Activated CD8-positive, alpha-beta memory T cell treated with anti-CD3 and anti-CD28 coated beads for 48 hours (primary cell): Measurements from ENCODE around the gene SORCS2.

ENCODE experiments used
- DNase-seq, 3 experiments: peaks; one replicate each; pipeline ENCODE4 v3.0.0-alpha.2; 2020; ENCODE audit warnings: low read depth in 2 of 3, low spot score in 2 of 3

The SORCS2 gene

GRCh38 chr4:7675612-7676320 is 483.4 kb downstream of the SORCS2 start:
- no peak for DNase-seq

GRCh38 chr4:7676398-7676922 is 484.1 kb downstream of the SORCS2 start:
- DNase-seq = no peak

DNA sequence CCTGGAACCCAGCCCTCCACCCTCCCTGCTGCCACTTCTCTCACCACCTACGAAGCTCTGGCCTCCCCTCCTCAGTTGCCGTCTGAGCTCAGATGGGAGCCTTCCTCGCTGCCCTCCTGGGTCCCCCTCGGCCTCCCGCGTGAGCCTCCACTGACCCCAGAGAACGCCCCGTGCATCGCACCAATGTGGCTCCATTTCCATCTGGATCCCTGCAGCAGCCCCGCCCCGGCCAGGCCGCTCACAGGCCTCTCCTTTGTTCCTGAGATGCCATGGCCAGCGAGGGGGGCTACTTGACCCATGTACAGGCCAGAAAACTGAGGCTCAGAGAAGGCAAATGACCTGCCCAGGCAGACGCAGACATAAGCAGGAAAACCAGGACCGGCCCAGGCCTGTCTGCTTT is 484.7 kb downstream of the SORCS2 start:
- no peak for DNase-seq

- no peak for DNase-seq
These were observed 485.5 kb downstream of the SORCS2 start for GRCh38 chr4:7677799-7678301.

DNA sequence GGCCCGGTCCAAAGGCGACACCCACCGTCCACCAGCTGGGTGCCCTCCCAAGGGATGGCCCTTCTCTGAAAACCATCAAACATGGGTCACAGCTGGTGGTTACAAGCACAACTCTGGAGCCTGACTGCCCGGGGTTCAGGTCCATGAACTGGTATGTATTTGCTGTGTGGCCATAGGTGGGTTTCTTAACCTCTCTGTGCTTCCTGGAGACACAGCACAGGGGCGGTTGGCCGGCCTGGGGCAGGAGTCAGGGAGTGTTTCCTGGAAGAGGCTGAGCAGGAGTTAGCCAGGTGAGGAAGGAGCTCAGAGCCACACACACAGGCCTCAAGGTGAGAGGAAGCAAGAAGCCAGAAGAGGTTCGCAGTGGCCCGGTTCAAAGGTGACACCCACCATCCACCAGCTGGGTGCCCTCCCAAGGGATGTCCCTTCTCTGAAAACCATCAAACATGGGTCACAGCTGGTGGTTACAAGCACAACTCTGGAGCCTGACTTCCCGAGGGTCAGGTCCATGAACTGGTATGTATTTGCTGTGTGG is 486.0 kb downstream of the SORCS2 start:
- DNase-seq = no peak

GRCh38 chr4:7679406-7680040 is 487.2 kb downstream of the SORCS2 start:
- DNase-seq = no peak

DNA sequence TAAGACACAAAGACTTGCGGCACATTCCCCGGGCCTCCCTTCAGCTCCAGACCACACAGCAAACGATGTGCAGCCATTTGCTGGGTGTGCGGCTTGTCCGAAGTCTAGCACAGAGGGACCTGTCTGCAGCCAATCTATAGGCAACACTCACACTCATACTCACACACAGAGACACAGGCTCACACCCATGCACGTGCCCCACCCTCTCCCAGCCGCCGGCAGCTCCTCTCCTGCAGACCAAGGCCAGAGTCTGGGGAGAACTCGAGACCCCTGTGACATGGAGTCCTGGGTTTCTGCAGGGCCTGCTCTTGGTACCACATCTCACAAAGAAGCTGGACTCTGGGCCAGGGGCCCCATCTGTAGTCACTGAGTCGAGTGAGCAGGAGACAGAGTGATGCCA is 487.8 kb downstream of the SORCS2 start:
- DNase-seq = no peak

GRCh38 chr4:7680731-7681130 is 488.4 kb downstream of the SORCS2 start:
- no peak for DNase-seq

GRCh38 chr4:7683126-7683703 is 490.9 kb downstream of the SORCS2 start:
- no peak for DNase-seq

DNA sequence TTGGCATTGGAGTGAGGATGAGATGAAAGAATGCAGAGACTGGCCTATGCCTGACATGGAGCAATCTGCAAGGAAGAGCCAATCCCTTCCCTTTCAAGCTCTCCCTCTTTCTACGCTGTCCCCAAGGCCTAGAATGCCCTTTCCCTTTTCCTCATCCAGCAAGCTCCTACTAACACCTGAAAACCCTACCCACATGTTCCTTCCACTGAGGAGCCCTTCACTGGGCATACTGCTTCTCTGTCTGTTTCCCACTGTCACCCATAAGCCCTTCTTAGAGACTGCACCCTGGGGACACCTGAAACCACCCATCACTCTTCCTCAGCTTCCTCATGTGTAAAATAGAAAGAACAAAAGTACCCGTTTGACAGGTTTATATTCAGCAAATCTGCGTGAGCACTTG is 492.0 kb downstream of the SORCS2 start:
- DNase-seq = no peak

DNA sequence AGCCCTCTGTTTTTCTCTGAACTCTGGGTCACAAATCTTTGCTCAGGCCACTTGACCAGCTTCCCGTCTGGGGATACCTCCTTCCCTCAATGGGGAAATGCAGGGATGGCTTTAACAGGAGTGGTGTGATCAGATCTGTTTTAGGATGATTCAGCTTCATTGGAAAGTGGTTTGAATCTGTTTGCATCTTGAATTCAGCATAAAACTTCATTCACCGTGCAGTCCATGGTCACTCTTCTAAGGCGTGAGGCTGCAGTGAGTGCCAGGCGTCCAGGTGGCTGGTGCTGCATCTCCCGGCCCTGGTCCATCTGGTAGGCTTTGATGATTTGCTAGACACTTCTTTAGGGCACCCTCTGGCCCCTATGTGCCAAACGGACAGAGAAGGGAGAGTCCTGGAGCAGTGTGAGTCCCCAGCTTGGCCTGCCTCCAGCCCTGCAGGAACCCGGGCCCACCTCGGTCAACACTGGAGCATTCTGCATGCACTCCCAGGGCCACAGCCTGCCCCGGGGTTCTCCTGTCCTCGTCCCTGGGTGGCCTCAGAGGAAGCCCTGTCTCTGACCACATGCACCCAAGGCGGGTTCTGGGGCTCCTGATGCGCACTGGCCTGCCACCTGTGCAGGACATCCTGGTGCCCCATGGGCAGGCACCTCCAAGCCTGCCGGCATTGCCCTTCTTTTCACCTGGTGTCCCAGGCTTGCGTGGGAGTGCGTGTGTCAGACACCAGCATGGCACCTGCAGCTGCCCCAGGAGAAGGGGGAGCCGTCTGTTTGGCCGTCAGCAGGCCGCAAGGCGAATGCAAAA is 493.9 kb downstream of the SORCS2 start:
- DNase-seq = no peak

DNA sequence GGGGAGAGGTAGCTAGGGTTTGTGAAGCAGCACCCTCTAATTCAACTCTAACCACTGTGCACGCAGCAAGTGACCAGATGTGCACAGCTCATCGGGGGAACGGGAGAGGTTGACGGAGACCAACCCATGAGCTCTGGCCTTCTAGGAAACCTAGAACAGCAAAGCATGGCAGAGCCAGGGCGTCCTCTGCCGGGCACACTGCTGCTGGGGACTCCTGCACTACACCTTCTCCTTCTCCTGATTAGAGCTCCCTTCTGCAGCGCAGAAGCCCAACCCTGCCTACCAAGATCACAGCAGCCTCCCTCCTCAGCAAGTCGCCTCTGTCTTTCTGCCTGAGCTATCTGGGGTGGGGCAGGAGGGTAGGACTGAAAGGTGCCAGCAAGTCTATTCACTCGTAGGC is 494.7 kb downstream of the SORCS2 start:
- DNase-seq = no peak

DNA sequence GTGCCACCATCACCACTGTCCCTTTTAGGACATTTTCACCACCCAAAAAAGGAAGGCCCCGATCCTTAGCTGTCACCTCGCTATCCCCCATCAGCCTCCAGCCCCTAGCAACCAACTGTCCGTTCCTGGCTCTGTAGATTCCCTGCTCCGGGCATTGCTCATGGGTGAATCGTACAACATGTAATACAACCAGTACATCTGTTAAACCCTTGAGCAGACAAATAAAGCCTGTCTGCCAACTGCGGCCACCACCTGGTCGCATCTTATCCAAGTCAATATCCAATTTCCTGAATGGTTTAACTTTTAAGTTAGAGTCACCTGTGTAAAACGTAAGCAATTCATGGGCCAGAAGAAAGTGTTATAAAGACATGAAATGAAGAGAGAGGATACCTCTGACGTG is 495.5 kb downstream of the SORCS2 start:
- no peak for DNase-seq

DNA sequence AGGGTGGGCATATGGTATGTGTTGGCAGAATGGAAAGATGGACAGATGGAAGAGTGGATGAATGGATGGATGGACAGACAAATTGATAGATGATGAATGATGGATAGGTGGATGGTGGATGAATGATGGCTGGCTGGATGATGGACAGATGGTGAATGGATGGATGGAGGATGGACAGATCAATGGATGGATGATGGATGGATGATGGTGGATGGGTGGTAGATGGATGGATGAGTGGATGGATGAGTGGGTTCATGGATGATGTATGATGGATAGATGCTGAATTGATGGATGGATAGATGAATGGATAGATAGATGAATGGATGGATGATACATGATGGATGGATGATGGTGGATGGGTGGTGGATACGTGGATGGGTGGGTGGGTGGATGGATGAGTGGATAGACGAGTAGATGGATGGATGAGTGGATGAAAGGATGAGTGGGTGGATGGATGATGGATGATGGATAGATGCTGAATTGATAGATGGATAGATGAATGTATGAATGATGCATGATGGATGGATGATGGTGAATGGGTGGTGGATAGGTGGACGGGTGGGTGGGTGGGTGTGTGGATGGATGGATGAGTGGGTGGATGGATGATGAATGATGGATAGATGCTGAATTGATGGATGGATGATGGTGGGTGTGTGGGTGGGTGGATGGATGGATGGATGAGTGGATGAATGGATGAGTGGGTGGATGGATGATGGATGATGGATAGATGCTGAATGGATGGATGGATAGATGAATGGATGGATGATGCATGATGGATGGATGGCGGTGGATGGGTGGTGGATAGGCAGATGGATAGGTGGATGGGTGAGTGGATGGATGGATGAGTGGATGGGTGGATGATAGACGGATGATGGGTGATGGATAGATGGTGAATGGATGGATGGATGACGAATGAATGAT is 497.7 kb downstream of the SORCS2 start:
- no peak for DNase-seq

- DNase-seq = no peak
These were observed 498.7 kb downstream of the SORCS2 start for GRCh38 chr4:7691061-7691460.

- no peak for DNase-seq
These were observed 499.6 kb downstream of the SORCS2 start for GRCh38 chr4:7691982-7692381.

DNA sequence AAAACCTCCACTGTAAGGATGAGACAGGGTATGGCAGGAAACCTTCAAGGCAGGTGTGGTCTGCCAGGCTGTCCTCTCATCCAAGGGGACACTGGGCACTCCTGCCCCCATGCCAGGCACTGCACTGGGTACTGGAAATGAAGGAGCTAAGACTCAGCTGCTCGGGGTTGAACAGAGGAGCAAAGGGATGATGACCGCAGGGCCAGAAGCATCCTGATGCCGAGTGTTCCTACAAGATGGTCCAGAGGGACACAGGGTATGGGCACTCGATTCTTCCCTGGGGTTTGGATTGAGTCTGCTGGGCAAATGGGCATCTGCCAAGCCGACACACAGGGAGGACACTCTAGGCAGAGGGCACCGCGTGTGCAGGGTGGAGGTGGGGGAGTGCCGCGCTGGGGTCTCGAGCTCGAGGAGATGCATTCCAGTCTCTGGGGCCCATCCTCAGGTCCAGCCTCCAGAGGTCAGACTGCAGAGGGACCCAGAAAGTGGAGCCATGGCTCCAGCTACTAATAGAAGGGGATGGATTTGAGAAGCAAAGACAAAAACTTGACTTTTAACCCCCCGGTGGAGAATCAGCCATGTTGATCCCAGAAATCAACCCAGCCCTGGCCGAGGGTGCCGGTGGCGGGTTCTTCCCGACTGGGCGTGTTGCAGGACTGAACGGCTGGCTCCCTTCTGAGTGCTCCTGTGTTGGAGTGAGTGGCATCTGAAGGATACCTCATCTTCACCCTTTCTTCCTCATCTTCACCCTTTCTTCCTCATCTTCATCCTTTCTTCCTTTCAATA is 500.3 kb downstream of the SORCS2 start:
- no peak for DNase-seq

DNA sequence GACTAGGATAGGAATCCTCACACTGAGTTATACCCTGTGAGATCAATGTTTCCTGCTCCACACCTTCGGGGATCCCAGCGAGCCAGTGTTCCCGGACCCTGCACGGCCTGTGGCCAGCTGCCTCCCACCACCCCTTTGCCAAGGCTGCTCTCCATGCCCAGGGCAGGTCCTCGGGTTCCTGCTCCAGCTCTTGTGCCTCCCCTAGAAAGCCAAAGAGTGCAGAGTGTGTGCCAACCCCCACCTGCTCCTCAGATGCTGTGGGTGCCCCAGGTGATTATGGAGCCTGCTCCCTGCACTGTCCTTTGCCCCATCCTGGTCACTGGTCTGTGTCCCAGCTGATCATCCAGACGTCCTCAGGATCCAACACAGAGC is 500.9 kb downstream of the SORCS2 start:
- no peak for DNase-seq

DNA sequence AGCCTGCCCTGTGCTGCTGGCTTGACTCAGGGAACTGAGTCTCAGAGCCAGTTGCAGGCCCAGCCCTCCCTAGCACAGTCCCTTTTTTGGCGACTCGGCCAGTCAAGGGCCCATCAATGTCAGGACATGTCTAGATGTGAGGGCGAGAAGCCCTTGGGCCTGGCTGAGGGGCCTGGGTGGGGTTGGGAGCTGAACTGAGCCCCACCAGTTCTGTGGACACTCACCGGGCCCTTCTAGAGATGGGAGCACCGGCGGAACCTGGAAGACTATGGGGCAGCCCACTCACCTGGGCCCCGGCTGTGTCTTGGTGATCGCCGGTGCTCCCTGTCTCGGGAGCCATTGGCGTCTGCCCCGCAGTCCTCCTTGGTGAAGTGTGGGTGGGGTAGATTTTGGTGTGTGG is 501.4 kb downstream of the SORCS2 start:
- no peak for DNase-seq
